GM19035 (cell line): Measurements from ENCODE around the gene NLE1.
"Not testable (repeated sequence)": the region's sequence is repeated elsewhere in the genome, so short reads cannot be mapped to it uniquely, and the experiment has no call there.

Experiments used
- ATAC-seq: cut with Tn5 transposase; IDR thresholded peaks from one replicate; pipeline ENCODE4 v1.9.1; 2021; ENCODE audit not compliant: unreplicated experiment

The NLE1 gene

GRCh38 chr17:35141681-35142466 is at the start of gene NLE1:
NLE1 (minus strand) TSS chr17:35142303; CDS start chr17:35142275, 28 bp downstream.
- ATAC-seq = peak; percentile 84

- no peak for ATAC-seq
Observed at GRCh38 chr17:35191001-35191695, 49.0 kb upstream of the NLE1 start.

- no peak for ATAC-seq
Observed at GRCh38 chr17:35189291-35189690, 47.2 kb upstream of the NLE1 start.

- no peak for ATAC-seq
Observed at GRCh38 chr17:35188111-35188510, 46.0 kb upstream of the NLE1 start.

- ATAC-seq = no peak
Observed at GRCh38 chr17:35187481-35187880, 45.4 kb upstream of the NLE1 start.

GRCh38 chr17:35185849-35186248 is 43.7 kb upstream of the NLE1 start:
- ATAC-seq = no peak

- ATAC-seq = no peak
Observed at GRCh38 chr17:35184274-35184673, 42.2 kb upstream of the NLE1 start.

- no peak for ATAC-seq
Observed at GRCh38 chr17:35183332-35183731, 41.2 kb upstream of the NLE1 start.

GRCh38 chr17:35179379-35179778 is 37.3 kb upstream of the NLE1 start:
- not testable (repeated sequence) for ATAC-seq

- no peak for ATAC-seq
Observed at GRCh38 chr17:35176897-35177296, 34.8 kb upstream of the NLE1 start.

- no peak for ATAC-seq
Observed at GRCh38 chr17:35175638-35176415, 33.7 kb upstream of the NLE1 start.

- no peak for ATAC-seq
Observed at GRCh38 chr17:35174835-35175334, 32.8 kb upstream of the NLE1 start.

GRCh38 chr17:35172321-35172720 is 30.2 kb upstream of the NLE1 start:
- not testable (repeated sequence) for ATAC-seq

GRCh38 chr17:35171834-35172233 is 29.7 kb upstream of the NLE1 start:
- no peak for ATAC-seq

GRCh38 chr17:35170968-35171771 is 29.1 kb upstream of the NLE1 start:
- ATAC-seq = no peak

- no peak for ATAC-seq
Observed at GRCh38 chr17:35169835-35170363, 27.8 kb upstream of the NLE1 start.

GRCh38 chr17:35167666-35168065 is 25.6 kb upstream of the NLE1 start:
- no peak for ATAC-seq

GRCh38 chr17:35167046-35167445 is 24.9 kb upstream of the NLE1 start:
- ATAC-seq = no peak

GRCh38 chr17:35166526-35166925 is 24.4 kb upstream of the NLE1 start:
- no peak for ATAC-seq

- ATAC-seq = no peak
Observed at GRCh38 chr17:35164716-35165115, 22.6 kb upstream of the NLE1 start.
